H7 (cell line): ENCODE measurements around the gene EHF. TPM values are rescaled to one million over a fixed set of nuclear protein-coding genes. Genes with fewer than 3 reads are reported as not detected.

Experiments used
- total RNA-seq: library from RNA; depleted of rRNA; stranded (reverse); fragments of >200 nt; shearing (Covaris generic); gene quantifications from 2 replicates; pipeline ENCODE4 v1.2.3, GENCODE V29; 2014; rRNA removed

EHF gene
- total RNA-seq, 1 experiment from 2014 or later, result 1.4 TPM

Other genes with a start within 250 kb of the EHF start
- gene CAT, start 182.2 kb upstream of the EHF start, total RNA-seq, result not detected in 2 replicates
- gene ELF5, start 107.3 kb upstream of the EHF start, total RNA-seq, result not detected in 2 replicates